Skeletal muscle tissue (tissue), 4 donors: ENCODE results near the gene ADAMTS9. TPM values are rescaled to one million over a fixed set of nuclear protein-coding genes. Genes with fewer than 3 reads are reported as not detected.

Source experiments
- H3K27ac ChIP-seq: one replicate; pipeline ENCODE4 v1.7.0; 2013; ENCODE audit warnings: mild to moderate bottlenecking, low read depth, low read length, inconsistent platforms
- H3K27me3 ChIP-seq, 3 donors: one replicate each; pipeline ENCODE4 v1.7.0; 2013; ENCODE audit warnings: low read length in 3 of 3; ENCODE audit not compliant: control insufficient read depth in 3 of 3, insufficient read depth in 3 of 3
- H3K36me3 ChIP-seq, 3 donors: one replicate each; pipeline ENCODE4 v1.7.0; 2013; ENCODE audit warnings: low read length in 3 of 3; ENCODE audit not compliant: control insufficient read depth in 3 of 3, insufficient read depth in 3 of 3
- H3K4me1 ChIP-seq, 3 donors: one replicate each; pipeline ENCODE4 v1.7.0; 2013; ENCODE audit warnings: low read length in 3 of 3, mild to moderate bottlenecking in 3 of 3; ENCODE audit not compliant: control insufficient read depth in 3 of 3, insufficient read depth in 3 of 3
- H3K4me3 ChIP-seq, 3 donors: one replicate each; pipeline ENCODE4 v1.7.0; 2013; ENCODE audit warnings: low read length in 3 of 3
- H3K9ac ChIP-seq, 3 donors: one replicate each; pipeline ENCODE4 v1.7.0; 2013; ENCODE audit warnings: low read length in 3 of 3, mild to moderate bottlenecking in 3 of 3, moderate library complexity in 2 of 3, low read depth in 1 of 3
- H3K9me3 ChIP-seq, 3 donors: one replicate each; pipeline ENCODE4 v1.7.0; 2013; ENCODE audit warnings: low read length in 3 of 3; ENCODE audit not compliant: control insufficient read depth in 3 of 3
- total RNA-seq: library from RNA; depleted of rRNA; stranded (reverse); fragments of >200 nt; gene quantifications from one replicate; pipeline ENCODE4 v1.2.3, GENCODE V29; 2014
- donor health status: Osteomylitis.

ADAMTS9 gene
- total RNA-seq, 1 donor from 2014 or later: 106 TPM

DNA sequence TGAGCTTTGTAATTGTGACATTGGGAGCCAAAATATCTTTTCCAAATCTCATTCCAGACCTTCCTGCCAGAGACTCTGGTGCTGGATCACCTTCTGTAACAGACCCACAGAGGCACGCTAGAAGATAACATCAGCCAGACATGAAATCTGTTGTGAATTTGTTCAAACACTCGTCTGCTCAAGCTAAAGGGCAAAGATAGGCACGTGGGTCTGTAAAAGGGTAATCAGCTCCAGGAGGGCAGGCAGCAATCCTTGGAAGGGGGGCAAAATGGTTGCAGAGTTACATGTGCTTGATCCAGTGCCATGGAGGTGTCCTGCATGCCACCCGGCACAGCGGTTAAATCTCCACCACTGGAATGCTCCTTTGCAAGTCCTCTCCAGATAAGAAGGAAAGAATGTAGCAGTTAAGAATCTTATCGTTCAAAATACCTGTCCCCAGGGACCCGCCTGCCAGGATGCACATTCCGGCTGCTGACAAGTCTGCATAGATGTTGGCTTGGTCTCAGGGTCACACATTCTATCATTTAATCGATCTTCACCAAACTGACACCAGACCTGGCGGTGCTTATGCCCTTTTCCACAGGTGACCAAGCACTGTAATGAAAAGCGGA is 74.8 kb downstream of the ADAMTS9 start:
- no peaks in the 10 kb centered on the region for H3K9me3 ChIP-seq
- H3K36me3 ChIP-seq: no peaks in the 10 kb centered on the region

GRCh38 chr3:64612082-64612860 is 75.5 kb downstream of the ADAMTS9 start:
- Histone ChIP-seq H3K27ac (peak overlapping the region; percentile 76), H3K9me3 (no peaks in the 10 kb centered on the region), H3K9ac (peak overlapping the region; percentile 47 to 74 (median 67)), H3K36me3 (no peaks in the 10 kb centered on the region), H3K4me3 (peak overlapping the region; percentile 36 to 57 (median 52)), H3K4me1 (peaks cover 24 to 38% (median 26%) of the 10 kb centered on the region in 3 donors), H3K27me3 (no peaks in the 10 kb centered on the region)

More for the DNA sequence above, 74.8 kb downstream of the ADAMTS9 start:
- Histone ChIP-seq H3K27ac (peak overlapping the region; percentile 76), H3K4me1 (peaks cover 25 to 38% (median 26%) of the 10 kb centered on the region in 3 donors), H3K27me3 (no peaks in the 10 kb centered on the region), H3K4me3 (peak overlapping the region; percentile 36 to 57 (median 52)), H3K9ac (peak overlapping the region; percentile 47 to 74 (median 67))

DNA sequence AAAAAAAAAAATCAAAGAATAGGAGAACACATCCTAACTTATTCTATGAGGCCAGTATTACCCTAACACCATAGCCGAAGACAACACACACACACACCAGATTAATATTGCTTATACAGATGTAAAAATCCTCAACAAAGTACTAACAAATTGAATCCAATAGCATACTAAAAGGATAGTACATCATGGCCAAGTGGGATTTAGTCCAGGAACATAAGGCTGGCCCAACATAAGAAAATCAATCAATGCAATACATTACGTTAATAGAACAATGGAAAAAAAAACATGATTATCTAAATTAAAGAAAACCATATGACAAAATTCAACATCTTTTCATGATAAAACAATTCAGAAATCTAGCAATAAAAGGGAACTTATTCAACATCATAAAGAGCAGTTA is 79.1 kb downstream of the ADAMTS9 start:
- Histone ChIP-seq H3K27ac (no peak overlapping the region), H3K9ac (no peak overlapping the region), H3K27me3 (no peaks in the 10 kb centered on the region), H3K36me3 (peaks cover 0 to 8% (median 5%) of the 10 kb centered on the region in 3 donors), H3K4me3 (no peak overlapping the region), H3K9me3 (no peaks in the 10 kb centered on the region), H3K4me1 (peaks cover 12 to 20% (median 16%) of the 10 kb centered on the region in 3 donors)

- H3K36me3 ChIP-seq: peaks cover 0 to 18% (median 13%) of the 10 kb centered on the region in 3 donors
- H3K9ac ChIP-seq: no peak overlapping the region
- H3K4me1 ChIP-seq: peaks cover 4 to 6% (median 4%) of the 10 kb centered on the region in 3 donors
- no peak overlapping the region for H3K4me3 ChIP-seq
- no peaks in the 10 kb centered on the region for H3K27me3 ChIP-seq
- H3K27ac ChIP-seq: no peak overlapping the region
- no peaks in the 10 kb centered on the region for H3K9me3 ChIP-seq
These were observed 80.7 kb downstream of the ADAMTS9 start for GRCh38 chr3:64607032-64607551.

- peaks cover 0 to 2% (median 0%) of the 10 kb centered on the region in 3 donors for H3K4me1 ChIP-seq
- H3K27ac ChIP-seq: no peak overlapping the region
- no peaks in the 10 kb centered on the region for H3K27me3 ChIP-seq
- H3K9me3 ChIP-seq: no peaks in the 10 kb centered on the region
- H3K4me3 ChIP-seq: no peak overlapping the region
- no peak overlapping the region for H3K9ac ChIP-seq
- H3K36me3 ChIP-seq: peaks cover 0 to 26% (median 23%) of the 10 kb centered on the region in 3 donors
These were observed 83.5 kb downstream of the ADAMTS9 start for GRCh38 chr3:64604313-64604712.

DNA sequence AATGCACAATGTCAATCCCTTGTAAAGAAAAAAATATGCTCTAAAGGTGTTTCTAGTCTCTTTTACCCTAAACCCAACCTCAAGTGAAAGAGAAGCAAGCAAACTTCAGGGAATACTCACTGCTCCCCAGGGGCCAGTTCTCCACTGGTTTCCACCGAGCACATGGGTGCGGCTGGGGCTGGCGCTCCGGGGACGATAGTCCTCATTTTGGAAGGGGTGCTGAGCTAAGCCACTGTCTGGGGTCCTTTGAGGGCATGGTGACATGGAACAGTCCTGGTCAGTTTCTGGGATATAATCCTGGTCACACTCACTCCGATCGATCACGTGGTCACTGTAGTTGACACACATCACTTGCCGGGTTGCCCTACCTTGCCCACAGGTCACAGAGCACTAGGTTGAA is 86.0 kb downstream of the ADAMTS9 start:
- H3K9ac ChIP-seq: no peak overlapping the region
- H3K27ac ChIP-seq: no peak overlapping the region
- H3K4me3 ChIP-seq: no peak overlapping the region
- no peaks in the 10 kb centered on the region for H3K27me3 ChIP-seq
- H3K4me1 ChIP-seq: peaks cover 0 to 2% (median 0%) of the 10 kb centered on the region in 3 donors
- H3K9me3 ChIP-seq: no peaks in the 10 kb centered on the region
- H3K36me3 ChIP-seq: peaks cover 0 to 26% (median 23%) of the 10 kb centered on the region in 3 donors

GRCh38 chr3:64600246-64600950 is 87.4 kb downstream of the ADAMTS9 start:
- no peak overlapping the region for H3K9ac ChIP-seq
- no peak overlapping the region for H3K27ac ChIP-seq
- H3K9me3 ChIP-seq: no peaks in the 10 kb centered on the region
- H3K27me3 ChIP-seq: no peaks in the 10 kb centered on the region
- peaks cover 0 to 26% (median 21%) of the 10 kb centered on the region in 3 donors for H3K36me3 ChIP-seq
- H3K4me3 ChIP-seq: no peak overlapping the region
- H3K4me1 ChIP-seq: peaks cover 3 to 7% (median 4%) of the 10 kb centered on the region in 3 donors

GRCh38 chr3:64599651-64600050 is 88.1 kb downstream of the ADAMTS9 start:
- Histone ChIP-seq H3K4me3 (no peak overlapping the region), H3K27me3 (no peaks in the 10 kb centered on the region), H3K27ac (no peak overlapping the region), H3K4me1 (peaks cover 6 to 11% (median 8%) of the 10 kb centered on the region in 3 donors), H3K36me3 (peaks cover 0 to 26% (median 20%) of the 10 kb centered on the region in 3 donors), H3K9ac (no peak overlapping the region), H3K9me3 (no peaks in the 10 kb centered on the region)

DNA sequence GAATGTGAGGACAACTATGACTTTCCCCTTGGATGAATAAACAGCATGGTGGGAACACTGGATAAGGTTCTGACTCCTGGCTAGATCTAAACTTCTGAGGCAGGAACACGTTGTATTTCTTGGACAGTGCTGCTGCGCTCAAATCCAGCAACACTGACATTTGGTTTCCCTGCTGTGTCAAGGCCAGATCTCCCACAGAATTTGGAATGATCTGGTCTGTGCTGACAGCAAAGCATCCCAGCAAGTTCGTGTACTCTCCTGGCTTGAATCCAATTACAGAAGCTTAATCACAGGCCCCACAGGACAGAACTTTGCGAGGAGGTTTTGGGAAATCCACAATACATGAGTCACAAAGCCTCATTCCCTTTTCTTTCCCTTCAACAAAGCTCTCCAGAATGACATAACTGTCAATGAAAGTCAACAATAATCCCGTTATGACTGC is 92.5 kb downstream of the ADAMTS9 start:
- no peaks in the 10 kb centered on the region for H3K9me3 ChIP-seq
- H3K36me3 ChIP-seq: no peaks in the 10 kb centered on the region
- H3K9ac ChIP-seq: no peak overlapping the region
- H3K27ac ChIP-seq: peak overlapping the region; percentile 27
- H3K4me1 ChIP-seq: peaks cover 14 to 22% (median 18%) of the 10 kb centered on the region in 3 donors
- H3K4me3 ChIP-seq: peak overlapping the region in 1 of 3 donors; percentile 1
- H3K27me3 ChIP-seq: no peaks in the 10 kb centered on the region
